Inflammatory macrophage (primary cell): ENCODE results near the gene SIGLEC7.

Source experiments
- DNase-seq, 2 donors: peaks; one replicate each; pipeline ENCODE4 v3.0.0-alpha.2; 2020 to 2022

Gene SIGLEC7

DNA sequence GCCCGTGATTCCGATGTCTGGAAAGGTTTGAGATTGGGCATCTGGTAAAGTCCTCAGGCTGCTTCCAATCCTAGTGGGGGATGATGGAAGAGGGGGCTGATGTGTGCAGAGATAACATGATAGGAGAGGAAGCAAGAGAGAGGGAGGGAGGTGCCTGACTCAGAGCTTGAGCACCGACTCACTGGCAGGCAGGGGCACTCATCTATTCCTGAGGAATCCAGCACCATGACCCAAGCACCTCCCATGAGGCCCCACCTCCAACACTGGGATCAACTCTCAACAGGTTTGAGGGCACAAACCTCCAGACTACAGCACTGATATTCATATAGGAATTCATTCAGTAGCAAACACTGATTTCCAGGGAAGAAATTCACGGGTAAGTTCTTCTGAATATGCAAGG is 23.0 kb upstream of the SIGLEC7 start:
- no peak for DNase-seq

DNA sequence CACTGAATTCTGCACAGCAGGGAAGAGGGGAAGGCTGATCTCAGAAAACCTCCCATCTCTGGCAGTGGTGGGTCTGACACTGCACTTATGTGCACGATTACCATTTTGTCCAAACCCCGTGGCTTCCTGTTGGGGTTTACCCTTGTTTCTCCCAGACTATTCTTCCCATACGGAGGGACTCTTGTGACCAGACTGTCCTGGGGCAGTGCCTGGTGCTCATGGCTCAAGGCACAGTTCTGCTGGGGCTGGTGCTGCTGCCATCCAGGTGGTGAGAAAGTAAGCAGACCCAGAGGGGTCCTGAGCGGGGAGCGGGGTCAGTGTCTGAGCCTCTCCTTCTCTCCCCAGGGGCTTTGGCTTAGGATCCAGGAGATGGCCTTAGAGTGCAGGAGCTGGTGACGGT is 22.5 kb upstream of the SIGLEC7 start:
- DNase-seq = peak in 1 of 2 donors; percentile 33

DNA sequence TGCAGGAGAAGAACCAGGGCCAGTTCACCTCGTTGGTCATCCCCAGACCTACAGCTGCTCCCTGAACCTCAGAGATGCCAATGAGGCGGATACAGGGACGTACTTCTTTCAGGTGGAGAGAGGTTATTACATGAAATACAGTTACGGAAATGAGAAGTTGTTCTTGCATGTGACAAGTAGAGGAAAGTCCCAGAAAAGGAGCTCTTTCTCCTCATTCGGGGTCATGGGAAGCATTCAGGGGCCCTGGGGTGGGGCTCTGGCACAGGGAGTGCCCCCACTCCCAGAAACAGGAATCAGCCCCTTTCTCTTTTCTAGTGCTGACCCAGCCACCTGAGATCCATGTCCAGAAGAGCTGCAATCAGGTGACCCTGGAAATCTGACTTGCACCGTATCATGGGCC is 21.9 kb upstream of the SIGLEC7 start:
- no peak for DNase-seq

DNA sequence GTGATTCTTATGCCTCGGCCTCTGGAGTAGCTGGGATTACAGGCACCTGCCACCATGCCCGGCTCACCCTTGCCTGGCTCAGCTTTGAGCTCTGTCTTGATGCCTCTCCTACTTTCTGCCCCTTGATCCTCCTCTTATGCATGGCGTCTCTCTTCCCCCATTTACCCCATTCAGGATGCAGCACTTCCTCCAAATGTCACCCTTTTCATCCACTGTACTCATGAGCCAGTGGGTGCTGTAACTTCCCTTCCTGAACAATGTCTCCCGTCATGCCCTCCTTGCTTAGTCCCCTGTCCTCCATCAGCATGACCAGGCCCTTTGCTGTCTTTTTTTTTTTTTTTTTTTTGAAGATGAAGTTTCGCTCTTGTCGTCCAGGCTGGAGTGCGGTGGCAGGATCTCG is 20.8 kb upstream of the SIGLEC7 start:
- DNase-seq = peak; percentile 77 to 85

DNA sequence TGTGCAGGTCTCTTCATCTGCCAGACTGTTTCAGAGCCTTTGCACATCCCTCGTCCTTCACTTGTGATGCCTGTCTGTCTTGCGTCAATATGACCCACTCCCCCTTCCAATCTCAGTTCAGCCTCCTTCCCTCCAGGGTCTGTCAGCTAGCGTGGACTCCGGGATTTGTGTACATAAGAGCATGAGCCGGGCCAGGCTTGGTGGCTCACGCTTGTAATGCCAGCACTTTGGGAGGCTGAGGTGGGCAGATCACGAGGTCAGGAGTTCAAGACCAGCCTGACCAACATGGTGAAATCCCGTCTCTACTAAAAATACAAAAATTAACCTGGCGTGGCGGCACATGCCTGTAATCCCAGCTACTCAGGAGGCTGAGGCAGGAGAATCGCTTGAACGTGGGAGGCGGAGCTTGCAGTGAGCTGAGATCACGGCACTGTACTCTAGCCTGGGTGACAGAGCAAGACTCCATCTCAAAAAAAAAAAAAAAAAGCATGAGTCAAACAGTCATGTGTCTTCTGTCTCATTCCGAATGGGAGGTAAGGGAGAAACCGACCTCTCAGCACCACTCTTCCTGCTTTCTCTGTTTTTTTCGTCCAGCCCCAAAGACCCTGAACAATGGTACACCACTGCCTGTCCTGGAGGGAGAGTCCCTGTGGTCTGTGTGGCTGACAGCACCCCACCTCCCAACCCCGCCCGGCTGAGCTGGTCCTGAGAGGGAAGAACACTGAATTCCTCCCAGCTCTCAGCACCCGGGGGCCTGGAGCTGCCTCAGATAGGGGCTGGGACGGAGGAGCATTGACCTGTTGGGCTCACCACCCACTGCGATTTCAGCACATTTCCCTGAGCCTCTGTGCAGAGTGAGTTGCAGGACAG is 19.8 kb upstream of the SIGLEC7 start:
- DNase-seq = peak; percentile 83 to 89

DNA sequence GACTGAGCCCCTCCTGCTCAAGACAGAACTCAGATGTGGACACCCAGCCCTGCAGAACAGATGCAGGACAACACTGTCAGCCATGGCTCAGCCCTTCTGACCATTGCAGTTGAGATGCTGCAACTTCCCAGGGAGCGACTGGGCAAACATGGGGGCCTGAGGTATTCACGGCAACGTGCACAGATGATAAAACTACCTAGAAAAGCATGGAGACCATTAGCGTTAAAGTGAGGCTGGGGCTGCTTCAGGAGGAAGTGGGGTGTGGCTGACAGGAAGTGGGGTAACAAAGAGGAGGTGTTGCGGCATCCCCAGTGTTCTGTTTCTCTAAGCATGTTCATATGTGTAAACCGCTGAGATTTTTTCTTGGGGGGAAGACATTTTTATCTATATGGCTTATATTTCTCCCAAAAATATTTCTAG is 18.7 kb upstream of the SIGLEC7 start:
- DNase-seq = peak; percentile 89 to 92

DNA sequence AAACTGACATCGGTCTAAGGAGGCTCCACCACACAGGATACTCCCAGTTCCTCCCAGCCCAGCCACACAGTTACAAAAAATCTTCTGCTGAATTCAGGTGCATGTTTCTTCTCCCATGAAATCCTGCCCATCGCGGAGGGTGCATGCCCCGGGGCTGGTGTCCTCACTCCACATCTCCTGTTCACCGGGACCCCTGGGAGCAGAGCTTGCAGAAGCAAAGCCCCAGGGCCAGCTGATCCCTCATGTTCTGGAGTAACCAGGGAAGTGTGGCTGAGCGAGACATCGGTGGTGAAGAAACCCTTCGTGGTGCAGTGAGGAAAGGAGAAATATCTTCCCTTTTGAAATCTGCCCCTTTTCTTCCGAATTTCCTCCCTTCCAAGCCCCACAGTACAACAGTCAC is 18.3 kb upstream of the SIGLEC7 start:
- DNase-seq = peak; percentile 61 to 76

DNA sequence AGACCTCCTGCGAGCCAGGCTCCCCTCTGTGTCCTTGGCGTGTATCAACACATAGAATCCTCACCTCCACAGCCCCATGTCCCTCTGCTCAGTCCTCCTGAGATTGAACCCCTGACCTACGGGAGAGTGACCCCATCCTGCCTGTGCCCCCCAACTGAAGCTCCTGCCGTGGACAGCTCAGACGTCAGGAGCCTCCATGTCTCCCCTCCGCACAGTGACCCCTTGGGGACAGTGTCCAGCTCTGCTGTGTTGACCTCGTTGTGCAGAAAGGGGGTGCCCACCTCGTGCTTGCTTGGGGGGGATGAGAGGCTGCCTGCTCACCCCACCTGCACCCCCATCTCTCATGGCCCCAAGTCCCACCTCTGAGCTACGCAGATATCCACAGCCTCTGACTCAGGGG is 17.9 kb upstream of the SIGLEC7 start:
- no peak for DNase-seq

DNA sequence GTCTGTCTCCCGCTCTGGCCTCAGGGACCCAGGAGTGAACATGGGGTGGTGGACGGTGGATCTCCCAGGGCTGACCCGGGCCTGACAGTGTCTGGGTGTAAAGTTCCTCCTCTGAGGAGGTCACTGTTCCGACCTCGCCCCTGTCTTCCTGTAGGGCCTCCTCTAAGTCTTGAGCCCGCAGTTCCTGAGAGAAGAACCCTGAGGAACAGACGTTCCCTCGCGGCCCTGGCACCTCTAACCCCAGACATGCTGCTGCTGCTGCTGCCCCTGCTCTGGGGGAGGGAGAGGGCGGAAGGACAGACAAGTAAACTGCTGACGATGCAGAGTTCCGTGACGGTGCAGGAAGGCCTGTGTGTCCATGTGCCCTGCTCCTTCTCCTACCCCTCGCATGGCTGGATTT is 17.4 kb upstream of the SIGLEC7 start, which contains the start of gene SIGLEC9:
Gene SIGLEC9 (plus strand): TSS at position 178 of the 400 bp plus-strand sequence. CDS start 69 bp downstream, at position 247.
- peak; percentile 82 to 85 for DNase-seq

DNA sequence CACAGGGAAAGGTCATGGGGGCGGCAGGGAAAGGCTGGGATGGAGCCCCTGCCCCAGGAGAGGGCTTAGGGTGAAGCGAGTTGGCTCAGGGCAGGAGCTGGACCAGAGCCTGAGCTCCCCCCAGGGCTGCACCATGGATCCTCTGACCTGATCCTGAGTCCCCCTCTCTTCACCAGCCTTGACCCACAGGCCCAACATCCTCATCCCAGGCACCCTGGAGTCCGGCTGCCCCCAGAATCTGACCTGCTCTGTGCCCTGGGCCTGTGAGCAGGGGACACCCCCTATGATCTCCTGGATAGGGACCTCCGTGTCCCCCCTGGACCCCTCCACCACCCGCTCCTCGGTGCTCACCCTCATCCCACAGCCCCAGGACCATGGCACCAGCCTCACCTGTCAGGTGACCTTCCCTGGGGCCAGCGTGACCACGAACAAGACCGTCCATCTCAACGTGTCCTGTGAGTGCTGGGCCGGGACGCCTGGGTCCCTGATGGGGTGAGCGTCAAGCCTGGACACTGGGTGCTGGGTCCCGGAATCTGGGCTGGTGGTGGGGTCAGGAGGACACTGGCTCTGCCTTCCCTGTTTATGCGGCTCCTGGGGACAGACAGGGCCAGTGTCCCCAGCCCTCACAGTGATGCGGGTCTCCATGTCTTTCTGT is 16.6 kb upstream of the SIGLEC7 start:
- no peak for DNase-seq

DNA sequence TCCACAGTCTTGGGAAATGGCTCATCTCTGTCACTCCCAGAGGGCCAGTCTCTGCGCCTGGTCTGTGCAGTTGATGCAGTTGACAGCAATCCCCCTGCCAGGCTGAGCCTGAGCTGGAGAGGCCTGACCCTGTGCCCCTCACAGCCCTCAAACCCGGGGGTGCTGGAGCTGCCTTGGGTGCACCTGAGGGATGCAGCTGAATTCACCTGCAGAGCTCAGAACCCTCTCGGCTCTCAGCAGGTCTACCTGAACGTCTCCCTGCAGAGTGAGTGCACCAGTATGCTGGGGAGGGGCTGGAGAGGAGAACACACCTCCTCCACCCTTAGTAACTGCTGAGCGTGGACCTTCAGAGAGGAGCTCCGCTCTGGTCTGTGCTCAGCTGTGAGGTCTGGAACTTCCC is 15.1 kb upstream of the SIGLEC7 start:
- no peak for DNase-seq

DNA sequence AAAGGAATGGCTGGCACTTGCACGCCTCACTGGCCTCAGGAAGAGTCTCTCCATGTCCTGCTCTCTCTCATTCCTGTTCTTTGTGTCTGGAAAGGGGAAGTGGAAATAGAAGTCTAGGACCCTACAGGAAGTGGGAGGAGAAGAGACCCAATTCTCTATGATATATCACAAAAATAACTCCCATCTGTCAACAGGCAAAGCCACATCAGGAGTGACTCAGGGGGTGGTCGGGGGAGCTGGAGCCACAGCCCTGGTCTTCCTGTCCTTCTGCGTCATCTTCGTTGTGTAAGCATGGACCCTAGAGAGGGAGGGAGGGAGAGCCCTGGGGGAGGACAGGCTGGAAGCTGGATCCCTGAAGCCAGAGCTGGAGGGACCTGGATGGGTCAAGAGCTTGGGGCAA is 14.3 kb upstream of the SIGLEC7 start:
- DNase-seq = peak; percentile 67 to 86

DNA sequence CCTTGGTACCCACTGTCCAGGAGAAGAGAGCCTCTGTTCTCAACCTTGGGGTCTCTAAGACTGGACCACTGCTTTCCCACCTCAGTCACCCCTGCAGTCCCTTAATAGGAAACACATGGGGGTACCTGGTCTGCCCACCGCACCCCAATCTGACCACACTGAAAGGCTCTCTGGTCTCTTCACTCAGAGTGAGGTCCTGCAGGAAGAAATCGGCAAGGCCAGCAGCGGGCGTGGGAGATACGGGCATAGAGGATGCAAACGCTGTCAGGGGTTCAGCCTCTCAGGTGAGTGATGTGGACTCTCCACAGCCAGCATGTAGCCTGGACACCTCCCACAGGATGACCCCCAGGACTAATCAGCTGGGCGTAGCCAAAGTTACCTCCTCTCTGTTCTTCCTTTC is 13.9 kb upstream of the SIGLEC7 start:
- no peak for DNase-seq

DNA sequence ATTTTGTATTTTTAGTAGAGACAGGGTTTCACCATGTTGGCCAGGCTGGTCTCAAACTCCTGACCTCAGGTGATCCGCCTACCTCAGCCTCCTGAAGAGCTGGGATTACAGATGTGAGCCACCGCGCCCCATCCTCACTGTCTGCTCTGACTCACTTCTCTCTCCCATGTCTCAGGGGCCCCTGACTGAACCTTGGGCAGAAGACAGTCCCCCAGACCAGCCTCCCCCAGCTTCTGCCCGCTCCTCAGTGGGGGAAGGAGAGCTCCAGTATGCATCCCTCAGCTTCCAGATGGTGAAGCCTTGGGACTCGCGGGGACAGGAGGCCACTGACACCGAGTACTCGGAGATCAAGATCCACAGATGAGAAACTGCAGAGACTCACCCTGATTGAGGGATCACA is 12.4 kb upstream of the SIGLEC7 start:
- DNase-seq = no peak

DNA sequence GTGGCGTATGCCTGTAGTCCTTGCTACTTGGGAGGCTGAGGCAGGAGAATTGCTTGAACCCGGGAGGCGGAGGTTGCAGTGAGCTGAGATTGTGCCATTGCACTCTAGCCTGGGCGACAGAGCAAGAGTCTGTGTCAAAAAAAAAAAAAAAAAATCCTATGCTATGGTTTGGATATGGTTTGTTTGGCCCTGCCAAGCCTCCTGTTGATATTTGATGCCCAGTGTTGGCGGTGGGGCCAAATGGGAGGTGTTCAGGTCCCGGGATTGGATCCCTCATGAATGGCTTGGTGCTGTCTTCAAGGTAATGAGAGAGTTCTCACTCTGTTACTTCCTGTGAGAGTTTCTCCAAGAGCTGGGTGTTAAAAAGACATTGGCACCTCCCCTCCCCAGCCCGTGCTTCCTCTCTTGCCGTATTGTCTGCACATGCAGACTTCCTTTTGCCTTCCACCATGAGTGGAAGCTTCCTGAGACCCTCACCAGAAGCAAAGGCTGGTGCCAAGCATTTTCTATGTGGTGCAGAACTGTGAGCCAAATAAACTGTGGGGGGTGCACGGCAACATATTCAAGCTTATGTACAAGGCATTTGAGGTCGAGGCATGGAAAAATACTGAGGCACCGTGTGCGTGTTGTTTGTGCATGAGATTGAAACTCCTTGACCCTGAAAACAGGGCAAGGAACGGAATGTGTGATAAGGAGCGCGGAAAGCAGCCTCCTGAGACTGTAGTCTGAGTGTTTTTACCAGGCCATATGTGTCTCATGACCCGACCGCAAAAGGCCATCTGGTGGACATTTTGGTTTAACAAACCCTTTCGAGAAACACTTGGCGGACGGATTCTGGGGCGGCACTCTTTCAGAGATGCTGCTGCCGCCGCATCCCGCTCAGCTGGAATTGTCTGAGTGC is 10.1 kb upstream of the SIGLEC7 start:
- DNase-seq = peak; percentile 66 to 72

DNA sequence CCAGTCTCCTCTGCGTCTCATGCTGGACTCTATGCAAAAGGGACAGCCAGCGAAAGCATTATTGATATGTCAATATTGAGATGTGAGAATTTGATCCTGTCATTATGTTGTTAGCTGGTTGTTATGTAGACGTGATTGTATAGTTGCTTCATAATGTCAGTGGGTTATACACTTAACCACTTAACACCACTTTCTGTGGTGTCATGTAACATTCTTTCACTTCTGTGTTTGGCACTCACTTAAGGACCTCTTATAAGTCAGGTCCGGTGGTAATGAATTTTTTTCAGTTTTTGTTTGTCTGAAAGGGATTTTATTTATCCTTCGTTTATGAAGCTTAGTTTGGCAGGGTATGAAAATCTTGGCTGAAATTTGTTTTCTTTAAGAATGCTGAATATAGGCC is 7.1 kb upstream of the SIGLEC7 start:
- peak in 1 of 2 donors; percentile 44 for DNase-seq

DNA sequence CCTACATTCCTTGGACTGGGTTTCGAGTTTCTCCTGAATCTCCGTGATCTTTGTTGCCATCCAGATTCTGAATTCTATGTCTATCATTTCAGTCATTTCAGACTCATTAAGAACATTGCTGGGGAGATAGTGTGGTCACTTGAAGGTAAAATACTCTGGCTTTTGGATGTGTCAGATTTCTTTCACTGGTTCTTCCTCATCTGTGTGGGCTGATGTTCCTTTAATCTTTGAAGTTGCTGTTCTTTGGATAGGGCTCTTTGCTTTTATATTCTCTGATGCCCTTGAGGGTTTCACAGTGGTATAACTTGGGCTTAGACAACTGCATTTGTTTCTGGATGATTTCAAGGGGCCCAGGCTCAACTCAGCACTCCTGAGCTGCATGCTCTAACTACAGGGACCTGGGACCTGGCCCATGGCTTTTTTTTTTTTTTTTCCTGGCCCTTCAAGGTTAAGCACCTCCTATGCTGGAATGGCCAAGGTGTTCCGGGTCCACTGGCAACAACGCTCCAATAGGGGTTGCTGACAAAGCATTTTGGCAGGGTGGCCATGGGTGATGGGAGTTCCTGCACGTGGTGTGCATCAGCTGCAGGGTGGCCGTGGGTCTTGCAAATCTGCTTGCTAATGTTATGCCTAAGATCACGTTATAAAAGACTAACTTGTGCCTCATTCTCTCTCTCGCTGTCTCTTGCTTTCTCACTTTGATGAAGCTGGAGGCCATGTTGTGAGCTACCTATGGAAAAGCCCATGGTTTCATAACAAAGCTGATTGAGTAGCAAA is 5.9 kb upstream of the SIGLEC7 start:
- peak in 1 of 2 donors; percentile 42 for DNase-seq

DNA sequence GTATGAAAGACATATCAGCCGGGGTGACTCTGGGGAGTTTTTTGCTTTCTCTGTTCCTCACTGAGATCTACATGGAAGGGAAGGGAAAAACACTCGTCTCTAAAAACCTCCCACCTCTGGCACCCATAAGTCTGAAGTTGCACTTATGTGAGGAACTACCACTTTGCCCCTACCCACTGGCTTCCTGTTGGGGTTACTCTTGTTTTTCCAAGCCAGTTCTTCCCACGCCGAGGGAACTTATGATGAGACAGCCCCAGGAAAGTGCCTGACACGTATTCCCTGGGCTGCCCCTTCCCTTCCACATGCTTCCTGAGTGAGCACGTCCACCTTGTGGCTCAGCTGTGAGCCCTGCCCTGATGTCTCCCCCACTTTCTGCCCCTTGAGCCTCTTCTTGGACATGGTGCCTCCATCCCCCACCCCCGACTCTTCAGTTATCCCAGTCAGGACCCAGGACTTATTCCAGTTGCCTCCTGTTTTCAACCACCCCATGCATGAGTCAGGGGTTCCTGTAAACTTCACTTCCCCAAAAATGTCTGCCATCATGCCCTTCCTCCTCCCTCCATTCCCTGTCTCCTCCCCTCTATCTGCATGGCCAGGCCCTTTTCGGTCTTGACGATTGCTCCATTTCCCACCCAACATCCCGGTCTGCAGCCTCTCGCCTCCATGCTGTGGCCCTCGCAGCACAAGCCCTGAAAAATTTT is 5.1 kb upstream of the SIGLEC7 start:
- DNase-seq = peak; percentile 95 to 98

DNA sequence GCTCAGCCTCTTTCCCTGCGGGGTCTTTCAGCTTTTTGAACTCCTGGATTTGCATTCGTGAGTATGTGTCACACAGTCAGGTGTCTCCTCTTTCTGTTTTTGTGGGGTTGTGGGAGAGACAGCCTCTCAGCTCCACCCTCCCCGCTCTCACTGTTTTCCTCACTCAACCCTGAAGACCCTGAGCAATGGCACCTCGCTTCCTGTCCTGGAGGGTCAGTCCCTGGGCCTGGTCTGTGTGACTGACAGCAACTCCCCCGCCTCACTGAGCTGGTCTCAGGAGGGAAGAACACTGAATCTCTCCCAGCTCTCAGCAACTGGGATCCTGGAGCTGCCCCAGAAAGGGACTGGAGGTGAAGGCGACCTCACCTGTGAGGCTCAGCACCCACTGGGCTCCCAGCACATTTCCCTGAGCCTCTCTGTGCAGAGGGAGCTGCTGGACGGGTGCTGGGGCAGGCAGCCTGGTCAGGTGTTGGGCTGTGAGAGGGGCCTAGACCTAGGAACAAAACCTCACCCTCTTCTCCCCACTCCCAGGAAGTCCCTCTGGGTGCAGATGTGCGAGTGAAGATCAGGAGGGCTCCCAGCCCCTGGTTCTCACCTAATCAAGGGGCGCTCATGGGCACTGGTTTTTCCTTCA is 4.2 kb upstream of the SIGLEC7 start:
- peak in 1 of 2 donors; percentile 51 for DNase-seq

DNA sequence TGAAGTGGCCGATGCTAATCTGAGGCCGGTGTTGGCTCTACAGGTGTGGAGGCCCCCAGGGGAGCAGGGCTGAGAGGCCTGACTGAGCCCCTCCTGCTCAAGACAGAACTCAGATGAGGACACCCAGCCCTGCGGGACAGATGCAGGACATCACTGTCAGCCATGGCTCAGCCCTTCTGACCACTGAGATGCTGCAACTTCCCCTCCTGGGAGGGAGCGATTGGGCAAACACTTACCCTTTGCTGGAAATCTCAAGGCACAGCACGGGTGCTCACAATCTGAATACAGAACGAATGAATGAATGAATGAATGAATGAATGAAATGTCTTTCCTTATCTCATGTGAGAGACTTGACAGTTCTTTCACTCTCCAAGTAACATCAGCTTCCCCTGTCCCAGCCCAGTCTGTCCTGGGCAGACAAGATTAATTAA is 3.5 kb upstream of the SIGLEC7 start:
- peak; percentile 95 for DNase-seq
